NCI-H748 treated with DMSO at 0.1 percent for 48 hours (cell line): Measurements from ENCODE around the gene CBFA2T3.
"Not testable (repeated sequence)": the region's sequence is repeated elsewhere in the genome, so short reads cannot be mapped to it uniquely, and the experiment has no call there.

Experiments used
- DNase-seq: peaks from one replicate; lab custom pipeline; 2025; lab: John Stamatoyannopoulos, UW

CBFA2T3 gene

GRCh38 chr16:88922114-88922825 lies 54.7 kb downstream of the CBFA2T3 start:
- DNase-seq: no peak

- no peak for DNase-seq
Measured at GRCh38 chr16:88921591-88921990, 55.4 kb downstream of the CBFA2T3 start.

- DNase-seq: no peak
Measured at GRCh38 chr16:88920618-88921590, 56.1 kb downstream of the CBFA2T3 start.

GRCh38 chr16:88919936-88920335 lies 57.1 kb downstream of the CBFA2T3 start:
- DNase-seq: no peak

GRCh38 chr16:88918896-88919295 lies 58.1 kb downstream of the CBFA2T3 start:
- DNase-seq: not testable (repeated sequence)

GRCh38 chr16:88917915-88918627 lies 58.9 kb downstream of the CBFA2T3 start:
- DNase-seq: no peak

- no peak for DNase-seq
Measured at GRCh38 chr16:88917146-88917914, 59.7 kb downstream of the CBFA2T3 start.

GRCh38 chr16:88915639-88916327 lies 61.2 kb downstream of the CBFA2T3 start:
- no peak for DNase-seq

GRCh38 chr16:88914750-88915368 lies 62.1 kb downstream of the CBFA2T3 start:
- no peak for DNase-seq

- DNase-seq: no peak
Measured at GRCh38 chr16:88913870-88914269, 63.1 kb downstream of the CBFA2T3 start.

- DNase-seq: no peak
Measured at GRCh38 chr16:88913001-88913612, 63.9 kb downstream of the CBFA2T3 start.

- DNase-seq: no peak
Measured at GRCh38 chr16:88912556-88912955, 64.5 kb downstream of the CBFA2T3 start.

GRCh38 chr16:88911946-88912310 lies 65.1 kb downstream of the CBFA2T3 start:
- no peak for DNase-seq

GRCh38 chr16:88911136-88911945 lies 65.7 kb downstream of the CBFA2T3 start:
- no peak for DNase-seq

- no peak for DNase-seq
Measured at GRCh38 chr16:88910284-88911135, 66.5 kb downstream of the CBFA2T3 start.

GRCh38 chr16:88909431-88910210 lies 67.4 kb downstream of the CBFA2T3 start:
- DNase-seq: no peak

GRCh38 chr16:88908307-88908706 lies 68.7 kb downstream of the CBFA2T3 start:
- no peak for DNase-seq

- DNase-seq: no peak
Measured at GRCh38 chr16:88907768-88908167, 69.2 kb downstream of the CBFA2T3 start.
